NCI-H526 (cell line): ENCODE measurements around the gene RIMKLB.
"Not testable (repeated sequence)": the region's sequence is repeated elsewhere in the genome, so short reads cannot be mapped to it uniquely, and the experiment has no call there.

ENCODE experiments used
- DNase-seq, 2 experiments: peaks; one replicate each; lab custom pipeline; 2025; lab: John Stamatoyannopoulos, UW

Gene RIMKLB

DNA sequence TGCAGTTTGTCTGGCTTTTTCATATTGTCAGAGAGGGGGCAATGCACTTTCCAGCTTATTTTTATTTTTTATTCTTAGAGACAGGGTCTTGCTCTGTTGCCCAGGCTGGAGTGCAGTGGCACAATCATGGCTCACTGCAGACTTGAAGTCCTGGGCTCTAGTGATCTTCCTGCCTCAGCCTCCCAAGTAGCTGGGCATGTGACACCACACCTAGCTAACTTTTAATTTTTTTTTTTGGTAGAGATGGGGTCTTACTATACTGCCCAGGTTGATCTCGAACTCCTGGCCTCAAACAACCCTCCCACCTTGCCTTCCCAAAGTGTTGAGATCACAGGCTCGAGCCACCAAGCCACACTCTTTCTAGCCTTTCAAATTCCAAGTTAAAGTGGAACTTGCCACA lies 120.7 kb downstream of the RIMKLB start:
- no peak for DNase-seq

DNA sequence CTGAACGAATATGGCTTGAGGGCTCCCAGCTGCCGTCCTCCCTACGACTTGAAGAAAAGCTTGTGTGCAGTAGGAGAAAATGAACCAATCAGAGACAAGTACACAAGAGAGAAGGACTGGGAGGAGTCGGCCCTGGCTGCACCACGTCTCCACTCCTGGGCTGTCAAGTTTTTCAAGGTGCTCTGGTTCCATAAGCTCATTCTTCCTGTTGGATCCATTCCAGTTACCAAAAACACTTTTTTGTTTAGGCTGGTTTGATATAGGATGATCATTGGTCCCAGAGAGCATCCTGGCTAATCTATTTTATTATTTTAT lies 121.8 kb downstream of the RIMKLB start:
- DNase-seq: no peak

GRCh38 chr12:8820676-8821407 lies 123.1 kb downstream of the RIMKLB start:
- DNase-seq: not testable (repeated sequence)

- peak in 1 of 2 experiments; percentile 48 for DNase-seq
Measured at GRCh38 chr12:8821591-8821990, 123.8 kb downstream of the RIMKLB start.

- DNase-seq: no peak
Measured at GRCh38 chr12:8822298-8822697, 124.5 kb downstream of the RIMKLB start, which contains the start of gene A2ML1. Gene A2ML1, plus strand, starts transcription at chr12:8822621. Its CDS starts 31 bp downstream, at chr12:8822652.

DNA sequence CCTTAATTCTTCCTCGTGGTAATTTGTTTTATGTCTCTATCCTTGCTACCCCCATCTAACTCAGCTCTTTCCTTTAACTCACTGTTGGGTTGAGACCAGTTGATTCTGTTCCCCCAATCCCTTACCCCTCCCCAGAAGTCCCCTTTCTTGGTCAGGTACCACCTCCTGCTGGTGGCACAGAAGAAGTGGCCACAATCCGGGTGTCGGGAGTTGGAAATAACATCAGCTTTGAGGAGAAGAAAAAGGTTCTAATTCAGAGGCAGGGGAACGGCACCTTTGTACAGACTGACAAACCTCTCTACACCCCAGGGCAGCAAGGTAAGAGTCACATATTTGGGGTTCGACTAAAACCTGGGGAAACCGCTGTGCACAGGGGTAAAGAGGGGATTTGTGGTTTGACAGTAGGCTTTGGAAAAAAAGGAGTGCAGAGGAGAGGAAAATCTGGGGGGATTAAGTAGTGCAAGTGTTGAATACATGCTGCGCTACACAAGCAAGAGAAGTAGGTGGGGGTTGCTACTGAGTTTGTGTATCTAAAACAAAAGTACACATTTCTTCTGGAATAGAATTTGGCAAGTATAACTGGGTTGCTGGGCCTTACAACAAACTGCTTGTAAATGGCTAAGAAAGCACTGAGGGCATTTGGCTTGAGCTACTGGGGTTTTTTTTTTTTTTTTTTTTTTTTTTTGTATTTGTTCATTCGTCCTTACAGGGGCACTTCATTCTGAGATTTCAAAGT lies 125.9 kb downstream of the RIMKLB start:
- peak in 1 of 2 experiments; percentile 40 for DNase-seq

GRCh38 chr12:8827551-8828256 lies 129.9 kb downstream of the RIMKLB start:
- DNase-seq: no peak

DNA sequence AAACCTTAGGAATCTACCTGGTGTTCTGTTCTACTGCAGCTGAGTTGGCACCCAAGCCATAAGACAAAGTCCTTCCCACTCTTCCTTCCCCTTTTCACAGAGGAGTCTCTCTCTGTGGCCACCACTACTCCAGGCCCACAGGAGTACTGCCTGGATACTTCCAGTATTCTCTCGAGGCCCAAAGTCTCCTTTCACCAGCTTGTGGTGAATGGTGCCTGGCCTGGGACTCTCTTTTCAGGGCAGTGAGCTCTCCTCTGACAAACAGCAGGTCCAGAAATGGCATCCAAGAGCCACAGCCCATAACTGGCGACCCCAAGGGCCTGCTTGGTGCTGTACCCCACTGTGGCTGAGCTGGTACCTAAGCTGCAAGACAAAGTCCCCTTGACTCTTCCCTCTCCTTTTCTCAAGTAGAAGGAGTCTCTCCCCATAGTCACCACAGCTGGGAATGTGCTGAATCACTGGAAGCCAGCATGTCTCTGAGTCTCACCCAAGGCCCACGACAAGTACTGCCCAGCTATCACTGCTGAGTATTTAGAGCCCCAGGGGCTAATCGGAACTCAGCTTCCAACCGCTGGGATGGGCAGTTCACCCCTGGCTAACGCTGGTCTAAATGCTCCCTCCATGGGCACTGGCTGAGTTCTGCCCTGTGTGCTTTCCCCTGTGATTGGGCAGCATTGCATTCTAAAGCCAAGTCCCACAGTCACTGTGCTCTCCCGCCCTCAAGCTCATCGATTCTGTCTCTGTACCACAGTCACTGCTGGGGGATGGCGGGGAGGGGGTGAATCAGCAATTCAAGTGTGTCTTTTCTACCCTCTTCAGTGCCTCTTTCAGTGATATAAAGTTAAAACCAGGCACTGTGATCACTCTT lies 130.7 kb downstream of the RIMKLB start:
- no peak for DNase-seq

DNA sequence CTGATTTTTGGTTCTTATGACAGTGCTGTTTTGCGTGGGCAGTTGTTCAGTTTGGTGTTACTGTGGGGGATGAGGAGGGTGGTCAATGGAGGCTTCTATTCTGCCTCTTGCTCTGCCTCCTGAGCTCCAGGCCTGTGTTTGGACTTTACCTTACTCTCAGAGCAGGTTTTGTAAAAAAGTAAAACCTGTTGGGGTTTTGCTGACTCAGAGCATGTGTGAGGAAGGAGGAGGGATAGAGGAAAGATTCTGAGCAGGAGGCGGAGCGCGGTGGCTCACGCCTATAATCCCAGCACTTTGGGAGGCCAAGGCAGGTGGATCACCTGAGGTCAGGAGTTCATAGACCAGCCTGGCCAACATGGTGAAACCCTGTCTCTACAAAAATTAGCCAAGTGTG lies 131.3 kb downstream of the RIMKLB start:
- DNase-seq: no peak

DNA sequence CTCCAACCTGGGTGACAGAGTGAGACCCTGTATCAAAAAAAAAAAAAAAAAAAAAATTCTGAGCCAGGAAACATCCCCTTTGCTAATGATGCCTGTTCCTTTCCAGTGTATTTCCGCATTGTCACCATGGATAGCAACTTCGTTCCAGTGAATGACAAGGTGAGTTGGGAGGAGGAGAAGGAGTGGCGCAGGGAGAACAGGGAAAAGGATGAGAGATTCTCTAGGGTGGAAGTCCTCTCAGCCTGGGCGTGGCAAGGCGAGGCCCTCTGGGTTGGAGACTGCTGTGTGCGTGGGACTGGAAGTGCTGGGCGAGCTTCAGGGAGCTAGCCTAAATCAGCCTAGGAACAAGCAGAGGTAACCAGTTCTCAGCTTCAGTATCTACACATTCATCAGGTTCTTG lies 131.8 kb downstream of the RIMKLB start:
- no peak for DNase-seq

GRCh38 chr12:8831116-8831515 lies 133.3 kb downstream of the RIMKLB start:
- DNase-seq: no peak

DNA sequence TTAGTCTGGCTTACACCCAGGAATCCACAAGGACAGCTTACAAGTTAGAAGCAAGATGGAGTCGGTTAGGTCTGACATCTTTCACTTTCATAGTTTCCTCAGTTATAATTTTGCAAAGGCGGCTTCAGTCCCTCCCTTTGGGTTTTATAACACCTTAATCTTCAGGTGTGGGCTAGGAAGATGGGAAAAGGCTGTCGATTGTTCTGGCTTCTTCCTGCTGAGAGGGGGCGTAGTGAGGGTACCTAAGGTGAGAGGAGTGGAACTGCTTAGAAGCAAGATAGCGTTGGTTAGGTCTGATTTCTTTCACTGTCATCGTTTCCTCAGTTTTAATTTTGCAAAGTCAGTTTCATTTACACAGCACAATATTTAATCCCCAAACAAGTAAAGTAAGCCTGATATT lies 134.7 kb downstream of the RIMKLB start:
- no peak for DNase-seq
